Left renal cortex interstitium (tissue), 4 donors: Measurements from ENCODE around the gene MAPKAPK2. TPM values are rescaled to one million over a fixed set of nuclear protein-coding genes. Genes with fewer than 3 reads are reported as not detected.
"Not testable (repeated sequence)": the region's sequence is repeated elsewhere in the genome, so short reads cannot be mapped to it uniquely, and the experiment has no call there.

ENCODE experiments used
- DNase-seq, 4 donors: peaks; one replicate each; pipeline ENCODE4 v3.0.0-alpha.2; 2013; ENCODE audit warnings: low read depth in 4 of 4, low spot score in 2 of 4, missing footprints in 1 of 4
- polyA plus RNA-seq, 4 donors: library from polyadenylated mRNA; unstranded; fragments of 120-200 nt; gene quantifications; one replicate each; pipeline ENCODE4 v1.2.1, GENCODE V29; 2013; ENCODE audit not compliant: insufficient read length in 4 of 4

Gene MAPKAPK2
- polyA plus RNA-seq, 4 donors = 72.2 to 80.4 (median 76.6) TPM

DNA sequence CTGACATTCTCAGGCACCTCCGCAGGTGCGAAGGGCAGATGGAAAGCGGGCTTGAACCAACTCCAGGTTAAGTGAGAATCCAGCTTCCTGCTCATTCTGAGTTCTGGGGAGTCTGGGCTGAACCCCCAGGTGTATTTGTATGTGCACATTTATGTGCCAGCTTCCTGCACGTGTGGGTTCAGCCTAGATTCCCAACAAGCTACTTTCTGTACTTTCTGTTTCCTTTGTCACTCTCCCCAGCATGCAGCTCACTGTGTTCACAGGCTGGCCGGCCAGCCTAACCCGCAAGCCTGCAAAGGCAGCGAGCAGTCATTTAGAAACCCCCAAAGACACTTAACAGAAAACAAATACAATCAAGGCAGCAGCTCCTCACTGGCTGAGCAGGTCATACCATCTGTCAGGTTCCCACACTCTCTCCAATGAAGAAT lies 84.6 kb downstream of the MAPKAPK2 start:
- no peak for DNase-seq

DNA sequence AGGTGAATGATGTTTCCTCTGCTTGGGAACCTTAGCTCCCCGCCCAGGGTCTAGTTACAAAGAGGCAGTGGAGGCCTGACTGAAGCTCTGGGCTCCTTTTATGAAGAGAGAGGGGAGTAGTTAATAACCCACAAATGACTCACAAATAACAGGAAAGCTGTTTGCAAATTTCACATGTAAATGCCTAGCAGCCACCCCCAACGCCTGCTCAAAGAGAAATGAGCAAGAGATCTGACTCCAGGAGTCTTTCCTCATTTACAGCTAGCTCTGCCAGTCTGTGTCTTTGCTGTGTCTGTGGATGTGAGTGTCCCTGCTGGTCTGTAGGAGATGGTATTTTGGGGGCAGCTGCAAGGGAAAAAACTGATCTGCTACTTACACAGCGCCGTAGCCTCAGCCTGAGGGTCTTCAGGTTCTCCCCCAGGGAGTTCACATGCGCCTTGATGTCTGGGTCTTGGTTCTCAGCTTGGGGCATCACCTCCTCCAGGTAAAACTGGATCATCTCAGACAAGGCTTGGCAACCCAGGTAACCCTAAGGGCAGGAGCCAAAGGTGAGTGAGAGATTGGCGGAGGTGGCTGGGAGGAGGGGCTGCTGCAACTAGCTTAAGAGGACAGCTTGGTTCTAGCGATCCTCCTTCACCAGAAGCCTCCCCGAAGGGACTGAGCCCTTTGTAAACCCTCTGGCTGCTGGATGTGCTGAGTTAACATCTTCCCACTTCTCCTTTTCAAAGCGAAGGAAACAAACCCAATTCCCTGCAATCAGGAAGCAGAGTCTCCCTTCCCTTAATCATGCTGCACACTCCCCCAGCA lies 86.0 kb downstream of the MAPKAPK2 start, which contains the start of gene IL19:
IL19 (plus strand) TSS at position 243 of the 807 bp plus-strand sequence. CDS start 65,890 bp downstream, outside the sequence.
- no peak for DNase-seq

DNA sequence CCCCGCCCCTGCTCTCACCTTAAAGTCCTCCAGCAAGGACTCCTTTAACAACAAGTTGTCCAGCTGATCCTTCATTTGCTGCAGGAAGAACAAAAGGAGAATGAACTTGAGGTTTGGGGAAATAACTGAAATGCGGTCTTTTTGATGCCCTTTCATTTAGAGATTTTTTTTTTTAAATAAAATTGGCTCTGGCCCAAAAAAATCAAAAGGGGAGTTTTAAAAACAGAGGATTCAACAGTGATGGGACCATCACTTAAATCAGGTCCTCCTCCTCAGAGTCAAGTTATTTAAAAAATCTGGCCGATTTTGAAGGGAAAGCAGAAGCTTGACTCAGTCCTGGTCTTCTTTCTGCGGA lies 86.6 kb downstream of the MAPKAPK2 start:
- DNase-seq = no peak

DNA sequence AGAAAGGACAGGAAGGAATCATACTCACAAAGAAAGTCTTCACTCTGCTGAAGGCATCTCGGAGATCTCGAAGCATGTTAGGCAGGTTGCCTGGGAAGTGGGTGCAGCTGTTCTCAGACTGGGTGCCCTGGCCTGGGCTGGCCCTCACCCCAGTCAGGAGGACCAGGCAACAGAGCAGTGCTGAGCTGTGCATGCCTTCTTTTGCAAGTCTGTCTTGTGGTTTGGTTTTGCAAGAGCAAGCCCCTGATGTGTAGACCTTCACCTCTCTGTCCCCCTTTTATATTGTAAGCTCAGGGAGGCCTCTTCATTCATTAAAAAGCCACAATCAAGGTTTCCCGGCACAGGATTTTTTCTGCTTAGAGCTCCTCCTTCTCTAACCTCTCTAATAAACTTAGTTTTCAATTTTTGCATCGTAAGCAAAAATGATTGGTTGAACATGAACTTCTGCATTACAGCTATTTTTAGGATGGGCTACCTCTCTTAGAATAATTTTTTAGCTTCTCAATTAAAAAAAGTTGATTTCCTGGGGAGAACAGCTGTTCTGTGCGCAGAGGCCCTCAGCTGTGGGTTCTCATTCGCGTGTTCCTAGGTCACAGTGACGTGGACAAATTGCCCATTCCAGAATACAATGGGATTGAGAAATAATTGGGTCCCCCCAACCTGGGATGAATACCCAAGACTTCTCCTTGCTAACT lies 87.7 kb downstream of the MAPKAPK2 start, which contains the start of gene IL10:
IL10 (minus strand) TSS at position 252 of the 695 bp plus-strand sequence; CDS start at position 193, 59 bp downstream.
- no peak for DNase-seq

DNA sequence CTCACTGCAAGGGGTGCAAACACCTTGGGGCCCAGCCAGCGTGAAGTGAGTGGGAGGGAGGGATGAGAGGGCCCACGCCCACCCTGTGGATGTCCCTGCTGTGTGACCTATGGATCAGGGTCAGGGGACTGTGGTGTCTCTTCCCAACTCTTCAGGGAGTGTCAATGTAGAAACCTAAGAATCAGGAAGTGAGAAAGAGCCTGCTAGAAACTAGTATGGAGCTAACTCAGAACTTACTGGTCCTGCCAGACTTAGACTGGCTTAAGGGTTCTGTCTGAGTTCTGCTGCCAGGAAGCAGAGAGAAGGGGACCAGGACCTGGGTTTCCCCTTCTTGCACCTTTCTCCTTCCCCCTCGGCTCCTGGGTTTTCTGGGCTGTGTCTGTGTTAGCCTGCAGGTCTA lies 89.4 kb downstream of the MAPKAPK2 start:
- no peak for DNase-seq

DNA sequence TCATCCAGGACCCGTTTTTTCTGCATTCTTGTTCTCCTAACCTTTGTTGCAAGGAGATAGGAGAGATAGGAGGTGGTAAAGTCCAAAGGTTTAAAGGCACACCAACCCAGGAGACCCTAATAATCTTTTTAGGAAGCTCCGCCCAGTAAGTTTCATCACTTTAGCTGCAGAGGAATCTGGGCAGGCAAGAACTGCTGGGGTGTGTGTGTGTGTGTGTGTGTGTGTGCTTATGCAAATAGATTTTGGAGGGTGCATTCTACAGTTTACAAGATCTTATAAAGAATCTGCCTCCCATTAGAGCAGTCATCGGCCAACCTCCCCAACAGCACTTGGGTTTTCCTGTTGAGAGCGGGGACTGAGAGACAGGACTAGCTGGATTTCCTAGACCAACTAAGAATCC lies 91.5 kb downstream of the MAPKAPK2 start:
- no peak for DNase-seq

DNA sequence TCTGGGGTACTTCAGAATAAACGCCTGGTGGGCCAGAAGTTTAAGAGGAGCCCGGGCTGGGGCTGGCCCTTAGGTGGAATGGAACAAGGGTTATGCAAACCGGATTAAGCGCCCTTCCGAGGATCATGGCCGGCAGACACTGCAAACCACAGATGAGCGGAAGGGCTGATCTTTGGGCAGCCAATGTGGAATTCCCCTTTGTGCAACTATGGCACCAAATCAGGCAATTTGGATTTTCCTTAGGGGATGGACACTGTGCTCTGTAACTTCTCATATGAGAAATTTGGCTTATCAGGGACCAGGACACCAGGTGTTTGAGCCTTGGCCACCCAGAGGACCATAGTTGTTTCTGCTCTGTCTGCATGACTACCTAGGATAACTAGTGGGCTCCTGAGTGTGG lies 93.3 kb downstream of the MAPKAPK2 start:
- DNase-seq = no peak

DNA sequence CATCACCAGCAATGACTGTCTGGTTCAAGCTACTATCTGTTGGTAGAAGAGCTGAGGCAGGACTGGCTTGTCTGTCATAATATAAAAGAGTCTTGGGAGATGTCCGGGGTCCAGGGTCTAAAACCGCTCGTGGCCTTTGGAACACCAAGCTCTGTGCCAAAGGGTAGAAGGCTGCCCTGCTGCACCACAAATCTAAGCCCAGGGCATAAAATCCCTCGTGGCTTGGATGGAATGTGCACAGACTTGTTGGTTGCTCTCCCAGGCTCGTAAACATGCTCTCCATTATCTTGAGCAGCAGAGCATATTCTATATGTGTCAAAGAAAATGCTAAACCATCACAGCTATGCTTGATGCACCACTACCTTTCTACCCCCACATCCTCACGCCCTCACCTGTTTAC lies 94.2 kb downstream of the MAPKAPK2 start:
- DNase-seq = not testable (repeated sequence)

DNA sequence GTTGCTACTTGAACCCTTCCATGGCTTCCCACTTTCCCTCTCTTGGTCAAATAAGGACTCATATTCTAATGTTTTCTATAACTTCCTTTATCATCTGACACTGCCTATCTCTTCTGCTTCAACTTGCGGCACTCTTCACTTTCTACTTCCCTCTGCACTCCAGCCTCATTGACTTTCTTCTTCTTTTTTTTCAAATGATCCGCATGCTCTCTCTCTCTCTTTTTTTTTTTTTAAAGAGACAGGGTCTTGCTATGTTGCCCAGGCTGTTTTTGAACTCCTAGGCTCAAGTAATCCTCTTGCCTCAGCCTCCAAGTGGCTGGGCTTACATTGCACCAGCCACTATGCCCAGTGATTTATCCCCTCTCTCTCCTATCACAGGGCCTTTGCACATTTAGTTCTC lies 94.9 kb downstream of the MAPKAPK2 start:
- no peak for DNase-seq

DNA sequence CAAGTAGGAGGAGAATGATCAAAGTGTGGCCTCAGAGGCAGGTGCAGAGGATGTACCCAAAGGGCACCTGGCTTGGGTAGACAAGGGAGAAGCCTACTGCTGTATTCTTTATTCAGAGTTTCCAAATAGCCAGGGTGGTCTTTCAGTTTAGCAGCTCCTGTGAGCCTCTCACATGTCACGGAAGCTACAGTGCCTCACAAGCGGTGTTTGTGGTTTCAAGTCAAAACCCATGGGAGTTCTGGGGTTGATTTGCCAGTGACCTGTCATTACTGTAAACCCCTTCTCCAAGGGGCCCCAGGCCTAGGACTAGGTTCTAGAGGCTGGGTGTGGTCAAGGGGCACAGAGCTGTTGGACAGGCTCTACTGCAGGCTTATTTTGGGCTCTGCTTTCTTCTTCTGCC lies 97.7 kb downstream of the MAPKAPK2 start:
- no peak for DNase-seq

DNA sequence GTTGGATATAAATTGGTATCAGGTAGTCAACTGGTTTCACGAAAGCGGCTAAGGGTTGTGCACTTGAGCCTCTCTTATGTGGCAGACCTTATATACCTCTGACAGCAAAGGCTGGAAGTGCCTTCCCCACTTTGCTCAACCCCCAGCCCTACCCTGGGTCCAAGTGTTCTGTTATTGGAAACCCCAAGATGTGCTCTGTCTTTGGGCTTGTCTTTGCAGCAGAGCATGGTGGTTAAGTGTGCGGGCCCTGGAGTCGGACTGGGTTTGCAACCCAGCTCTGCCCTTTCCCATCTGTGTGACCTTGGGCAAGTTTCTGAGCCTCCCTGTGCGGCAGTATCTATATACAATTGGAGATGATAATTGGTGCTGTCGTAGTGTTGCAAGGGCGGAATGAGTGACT lies 98.8 kb downstream of the MAPKAPK2 start:
- DNase-seq = no peak

Other genes with a start within 250 kb of the MAPKAPK2 start
- 1 to 10 TPM; 4.8 to 5.9 (median 4.9) TPM for gene IKBKE, start 214.4 kb upstream of the MAPKAPK2 start, polyA plus RNA-seq
- gene RASSF5, start 177.4 kb upstream of the MAPKAPK2 start, polyA plus RNA-seq = 1 to 10 TPM; 4.6 to 6.6 (median 4.9) TPM
- gene EIF2D, start 72.4 kb upstream of the MAPKAPK2 start, polyA plus RNA-seq = 10 to 100 TPM; 80.7 to 90.1 (median 84.0) TPM
- 1 to 10 TPM; 8.1 to 9.3 (median 8.6) TPM for gene DYRK3, start 49.4 kb upstream of the MAPKAPK2 start, polyA plus RNA-seq
- gene IL19, start 85.9 kb downstream of the MAPKAPK2 start, polyA plus RNA-seq = 1 to 10 TPM in 1 of 4 donors, under 1 TPM in 3; 0.51 to 1.0 (median 0.68) TPM
- gene IL10, start 87.6 kb downstream of the MAPKAPK2 start, polyA plus RNA-seq = under 1 TPM in 3 of 4 donors, not detected in 1; 0.14 to 0.28 (median 0.14) TPM
- gene IL20, start 180.7 kb downstream of the MAPKAPK2 start, polyA plus RNA-seq = not detected
- gene IL24, start 212.5 kb downstream of the MAPKAPK2 start, polyA plus RNA-seq = under 1 TPM; 0.17 to 0.47 (median 0.33) TPM
- 1 to 10 TPM in 3 of 4 donors, under 1 TPM in 1; 0.99 to 2.8 (median 2.2) TPM for gene FCMR, start 237.0 kb downstream of the MAPKAPK2 start, polyA plus RNA-seq